ENCODE data around the gene ZSCAN2.
"Not testable (repeated sequence)": the region's sequence is repeated elsewhere in the genome, so short reads cannot be mapped to it uniquely, and the experiment has no call there.

Gene ZSCAN2

GRCh38 chr15:84599906-84600305 is 903 bp upstream of the ZSCAN2 start:
- DNase-seq, result peak; percentile 53

GRCh38 chr15:84600331-84600686 is 500 bp upstream of the ZSCAN2 start:
- DNase-seq, result peak; percentile 93

- DNase-seq, result no peak
Measured at GRCh38 chr15:84601555-84601838, 688 bp downstream of the ZSCAN2 start.

GRCh38 chr15:84603630-84604379 is 3.0 kb downstream of the ZSCAN2 start:
- no peak for DNase-seq

- DNase-seq, result no peak
Measured at GRCh38 chr15:84604826-84605553, 4.2 kb downstream of the ZSCAN2 start.

- no peak for DNase-seq
Measured at GRCh38 chr15:84605554-84605882, 4.7 kb downstream of the ZSCAN2 start.

- DNase-seq, result no peak
Measured at GRCh38 chr15:84606653-84607120, 5.9 kb downstream of the ZSCAN2 start.

GRCh38 chr15:84608707-84609284 is 8.0 kb downstream of the ZSCAN2 start:
- DNase-seq, result no peak

GRCh38 chr15:84609818-84610525 is 9.2 kb downstream of the ZSCAN2 start:
- no peak for DNase-seq

GRCh38 chr15:84611631-84612030 is 10.8 kb downstream of the ZSCAN2 start:
- DNase-seq, result no peak

- DNase-seq, result no peak
Measured at GRCh38 chr15:84616235-84616634, 15.4 kb downstream of the ZSCAN2 start.

- no peak for DNase-seq
Measured at GRCh38 chr15:84620626-84621025, 19.8 kb downstream of the ZSCAN2 start.

GRCh38 chr15:84621358-84621979 is 20.7 kb downstream of the ZSCAN2 start:
- DNase-seq, result no peak

- DNase-seq, result no peak
Measured at GRCh38 chr15:84624359-84624758, 23.6 kb downstream of the ZSCAN2 start.

GRCh38 chr15:84625123-84625522 is 24.3 kb downstream of the ZSCAN2 start:
- DNase-seq, result no peak

GRCh38 chr15:84629033-84629432 is 28.2 kb downstream of the ZSCAN2 start:
- DNase-seq, result no peak

GRCh38 chr15:84631706-84632272 is 31.0 kb downstream of the ZSCAN2 start:
- no peak for DNase-seq

GRCh38 chr15:84633311-84634227 is 32.8 kb downstream of the ZSCAN2 start:
- DNase-seq, result peak; percentile 63

- DNase-seq, result no peak
Measured at GRCh38 chr15:84634228-84634837, 33.5 kb downstream of the ZSCAN2 start.

- peak; percentile 16 for DNase-seq
Measured at GRCh38 chr15:84638103-84638502, 37.3 kb downstream of the ZSCAN2 start.

GRCh38 chr15:84641871-84642270 is 41.1 kb downstream of the ZSCAN2 start:
- not testable (repeated sequence) for DNase-seq

All from NCI-H2171 treated with DMSO at 0.1 percent for 48 hours (cell line).